MM.1S (cell line): ENCODE measurements around the gene TNS2.
"Not testable (repeated sequence)": the region's sequence is repeated elsewhere in the genome, so short reads cannot be mapped to it uniquely, and the experiment has no call there.

Experiments used
- DNase-seq: peaks from one replicate; pipeline ENCODE4 v3.0.0-alpha.2; 2015
- H2AFZ ChIP-seq: fragments of 300-600 bp; sonication (generic); 2 replicates; pipeline ENCODE4 v1.6.0; 2016; ENCODE audit warnings: antibody characterized with exemption, low read length
- H3F3A ChIP-seq: fragments of 300-600 bp; sonication (generic); 2 replicates; pipeline ENCODE4 v1.6.1; 2016; ENCODE audit warnings: mild to moderate bottlenecking, antibody characterized with exemption, low read length, moderate library complexity, mixed read lengths; ENCODE audit not compliant: insufficient read depth
- H3K27ac ChIP-seq: fragments of 300-600 bp; sonication (generic); 2 replicates; pipeline ENCODE4 v1.5.1; 2016; ENCODE audit warnings: mild to moderate bottlenecking, low read length
- H3K27me3 ChIP-seq: fragments of 300-600 bp; sonication (generic); replicated peaks from 2 replicates; pipeline ENCODE4 v1.6.0; 2016; ENCODE audit warnings: low read length; ENCODE audit not compliant: insufficient read depth
- H3K36me3 ChIP-seq: fragments of 300-600 bp; sonication (generic); replicated peaks from 2 replicates; pipeline ENCODE4 v1.6.1; 2016; ENCODE audit warnings: mild to moderate bottlenecking, low read length, mixed read lengths; ENCODE audit not compliant: insufficient read depth
- H3K4me1 ChIP-seq: fragments of 300-600 bp; sonication (generic); 2 replicates; pipeline ENCODE4 v1.6.1; 2016; ENCODE audit warnings: low read length, mixed read lengths
- H3K4me2 ChIP-seq: fragments of 300-600 bp; sonication (generic); 2 replicates; pipeline ENCODE4 v1.6.0; 2016; ENCODE audit warnings: low read depth, low read length
- H3K4me3 ChIP-seq: fragments of 300-600 bp; sonication (generic); 2 replicates; pipeline ENCODE4 v1.5.1; 2016; ENCODE audit warnings: low read length, mixed read lengths
- H3K79me2 ChIP-seq: fragments of 300-600 bp; sonication (generic); 2 replicates; pipeline ENCODE4 v1.6.1; 2016; ENCODE audit warnings: mixed run types, low read length, mixed read lengths
- H3K9ac ChIP-seq: fragments of 300-600 bp; sonication (generic); 2 replicates; pipeline ENCODE4 v1.6.1; 2016; ENCODE audit warnings: low read length, mixed read lengths
- H3K9me2 ChIP-seq: fragments of 300-600 bp; sonication (generic); replicated peaks from 2 replicates; pipeline ENCODE4 v1.6.1; 2016; ENCODE audit warnings: mild to moderate bottlenecking, low read length, mixed read lengths; ENCODE audit not compliant: insufficient read depth
- H3K9me3 ChIP-seq: fragments of 300-600 bp; sonication (generic); replicated peaks from 2 replicates; pipeline ENCODE4 v1.6.1; 2016; ENCODE audit warnings: mild to moderate bottlenecking, low read length, mixed read lengths; ENCODE audit not compliant: insufficient read depth
- H4K20me1 ChIP-seq: fragments of 300-600 bp; sonication (generic); 2 replicates; pipeline ENCODE4 v1.6.1; 2016; ENCODE audit warnings: mild to moderate bottlenecking, low read length, moderate library complexity, mixed read lengths; ENCODE audit not compliant: insufficient read depth
- EZH2 ChIP-seq: fragments of 300-600 bp; sonication (generic); optimal IDR thresholded peaks from 2 replicates; pipeline ENCODE3; 2017; ENCODE audit warnings: low read depth, mild to moderate bottlenecking, antibody characterized with exemption, low read length, mixed read lengths
- EZH2phosphoT487 ChIP-seq: fragments of 300-600 bp; sonication (generic); IDR thresholded peaks from 2 replicates; pipeline ENCODE4 v1.6.1; 2018; ENCODE audit warnings: antibody characterized with exemption, low read length
- TF ChIP-seq, protein P1 (sequence below): fragments of 300-600 bp; sonication (generic); IDR thresholded peaks from 2 replicates; pipeline ENCODE4 v1.5.1; 2016; ENCODE audit warnings: antibody characterized with exemption, low read length, mixed read lengths

Gene TNS2

DNA sequence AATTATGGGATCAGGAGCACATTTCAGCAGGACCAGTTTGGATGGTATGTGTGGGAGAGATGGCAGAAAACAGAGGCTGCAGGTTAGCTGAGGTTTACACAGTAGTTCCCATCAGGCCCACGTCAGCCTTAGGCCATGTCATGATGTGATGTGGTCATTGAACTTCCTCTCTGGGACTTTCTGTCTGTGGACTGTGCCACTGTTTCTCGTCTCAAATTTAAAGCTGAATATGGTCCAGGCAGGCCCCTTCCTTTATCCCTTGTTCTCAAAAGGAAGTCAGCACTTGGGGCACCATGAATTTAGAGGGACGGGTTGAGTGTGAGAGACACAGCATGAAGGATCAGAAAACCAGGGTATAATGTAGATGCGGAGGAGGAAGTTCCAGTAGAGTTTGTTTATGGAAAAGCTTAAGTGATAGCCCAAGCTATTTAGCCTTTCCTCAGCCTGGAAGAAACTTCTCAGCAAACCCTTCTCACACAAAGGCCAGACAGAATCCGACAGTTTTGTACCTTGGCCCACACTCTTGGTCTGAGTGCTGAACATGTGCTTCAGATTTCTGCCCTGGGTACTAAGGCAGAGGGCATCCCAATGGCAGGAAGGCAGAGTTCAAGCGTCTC, 44.0 kb downstream of the TNS2 start:
- no peak overlapping the region for H2AFZ ChIP-seq
- no peaks in the 10 kb centered on the region for H3K9me3 ChIP-seq

DNA sequence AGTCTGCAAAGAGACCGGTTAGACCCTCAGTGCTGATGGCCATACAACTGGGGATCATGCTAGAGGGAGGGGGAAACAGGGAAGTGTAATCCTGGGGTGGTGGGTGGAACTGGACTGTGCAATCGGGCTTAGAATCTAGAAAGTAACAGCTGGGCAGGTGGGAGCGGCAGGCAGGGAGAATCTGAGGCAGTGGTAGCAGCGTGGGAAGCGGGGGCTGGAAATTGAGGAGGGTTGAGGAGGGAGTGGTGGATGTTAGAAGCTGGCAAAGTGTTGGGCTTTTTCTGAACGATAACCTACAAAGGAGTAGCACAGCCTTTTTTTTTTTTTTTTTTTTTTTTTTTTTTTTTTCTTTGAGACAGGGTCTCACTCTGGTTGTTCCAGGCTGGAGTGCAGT, 44.5 kb downstream of the TNS2 start:
- H3K9me2 ChIP-seq, result no peaks in the 10 kb centered on the region
- H3K27ac ChIP-seq, result no peak overlapping the region
- no peak for DNase-seq
- no peaks in the 10 kb centered on the region for H3K79me2 ChIP-seq
- H3F3A ChIP-seq, result peaks cover 4% of the 10 kb centered on the region; the same call in 1 of the 2 replicates
- H3K9me3 ChIP-seq, result no peaks in the 10 kb centered on the region
- no peaks in the 10 kb centered on the region for H4K20me1 ChIP-seq
- H2AFZ ChIP-seq, result no peak overlapping the region
- H3K4me2 ChIP-seq, result no peak overlapping the region
- peaks cover 14% of the 10 kb centered on the region for H3K4me1 ChIP-seq
- no peaks in the 10 kb centered on the region for H3K36me3 ChIP-seq
- 0 out of 2 replicates have a peak, but pooled peaks cover 7% of the 10 kb centered on the region for H3K27me3 ChIP-seq
- H3K4me3 ChIP-seq, result no peak overlapping the region
- TF ChIP-seq, protein P1, sequence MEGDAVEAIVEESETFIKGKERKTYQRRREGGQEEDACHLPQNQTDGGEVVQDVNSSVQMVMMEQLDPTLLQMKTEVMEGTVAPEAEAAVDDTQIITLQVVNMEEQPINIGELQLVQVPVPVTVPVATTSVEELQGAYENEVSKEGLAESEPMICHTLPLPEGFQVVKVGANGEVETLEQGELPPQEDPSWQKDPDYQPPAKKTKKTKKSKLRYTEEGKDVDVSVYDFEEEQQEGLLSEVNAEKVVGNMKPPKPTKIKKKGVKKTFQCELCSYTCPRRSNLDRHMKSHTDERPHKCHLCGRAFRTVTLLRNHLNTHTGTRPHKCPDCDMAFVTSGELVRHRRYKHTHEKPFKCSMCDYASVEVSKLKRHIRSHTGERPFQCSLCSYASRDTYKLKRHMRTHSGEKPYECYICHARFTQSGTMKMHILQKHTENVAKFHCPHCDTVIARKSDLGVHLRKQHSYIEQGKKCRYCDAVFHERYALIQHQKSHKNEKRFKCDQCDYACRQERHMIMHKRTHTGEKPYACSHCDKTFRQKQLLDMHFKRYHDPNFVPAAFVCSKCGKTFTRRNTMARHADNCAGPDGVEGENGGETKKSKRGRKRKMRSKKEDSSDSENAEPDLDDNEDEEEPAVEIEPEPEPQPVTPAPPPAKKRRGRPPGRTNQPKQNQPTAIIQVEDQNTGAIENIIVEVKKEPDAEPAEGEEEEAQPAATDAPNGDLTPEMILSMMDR, result no peak
- no peak for TF ChIP-seq EZH2phosphoT487
- TF ChIP-seq EZH2, result no peak
- no peak overlapping the region for H3K9ac ChIP-seq

More for the DNA sequence above, 44.0 kb downstream of the TNS2 start:
- no peaks in the 10 kb centered on the region for H3K36me3 ChIP-seq
- no peaks in the 10 kb centered on the region for H4K20me1 ChIP-seq
- no peaks in the 10 kb centered on the region for H3K79me2 ChIP-seq
- TF ChIP-seq EZH2, result no peak
- no peak for TF ChIP-seq EZH2phosphoT487
- TF ChIP-seq, protein P1, result no peak
- H3K4me2 ChIP-seq, result no peak overlapping the region
- H3K27ac ChIP-seq, result no peak overlapping the region
- H3F3A ChIP-seq, result peaks cover 4% of the 10 kb centered on the region; the same call in 1 of the 2 replicates
- H3K4me3 ChIP-seq, result no peak overlapping the region
- 0 out of 2 replicates have a peak, but pooled peaks cover 7% of the 10 kb centered on the region for H3K27me3 ChIP-seq
- no peak for DNase-seq
- H3K4me1 ChIP-seq, result peaks cover 9% of the 10 kb centered on the region; the same call in 1 of the 2 replicates
- no peaks in the 10 kb centered on the region for H3K9me2 ChIP-seq
- H3K9ac ChIP-seq, result no peak overlapping the region

DNA sequence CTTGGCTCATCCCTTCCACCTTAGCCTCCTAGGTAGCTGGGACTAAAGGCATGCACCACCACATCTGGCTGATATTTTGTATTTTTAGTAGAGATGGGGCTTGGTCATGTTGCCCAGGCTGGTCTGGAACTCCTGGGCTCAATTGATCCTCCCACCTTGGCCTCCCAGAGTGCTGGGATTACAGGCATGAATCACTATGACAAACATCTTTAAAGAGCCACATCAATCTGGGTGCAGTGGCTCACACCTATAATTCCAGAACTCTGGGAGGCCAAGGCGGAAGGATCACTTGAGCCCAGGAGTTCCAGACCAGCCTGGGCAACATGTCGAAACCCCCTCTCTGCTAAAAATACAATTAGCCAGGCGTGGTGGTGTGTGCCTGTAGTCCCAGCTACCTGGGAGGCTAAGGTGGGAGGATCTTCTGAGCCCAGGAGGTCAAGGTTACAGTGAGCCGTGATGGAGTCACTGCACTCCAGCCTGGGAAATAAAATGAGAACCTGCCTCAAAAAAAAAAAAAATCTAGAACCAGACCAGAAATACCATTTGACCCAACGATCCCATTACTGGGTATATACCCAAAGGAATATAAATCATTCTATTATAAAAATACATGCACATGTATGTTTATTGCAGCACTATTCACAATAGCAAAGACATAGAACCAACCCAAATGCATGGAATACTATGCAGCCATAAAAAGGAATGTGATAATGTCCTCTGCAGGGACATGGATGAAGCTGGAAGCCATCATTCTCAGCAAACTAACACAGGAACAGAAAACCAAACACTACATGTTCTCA, 45.1 kb downstream of the TNS2 start:
- H3K4me2 ChIP-seq, H2AFZ ChIP-seq, H3K36me3 ChIP-seq, H3K9me2 ChIP-seq, H3K9ac ChIP-seq, H3F3A ChIP-seq, DNase-seq, H3K9me3 ChIP-seq, H3K79me2 ChIP-seq, H3K27me3 ChIP-seq, H3K27ac ChIP-seq, H3K4me3 ChIP-seq, H4K20me1 ChIP-seq: not testable (repeated sequence)
- H3K4me1 ChIP-seq, result peaks cover 14% of the 10 kb centered on the region

DNA sequence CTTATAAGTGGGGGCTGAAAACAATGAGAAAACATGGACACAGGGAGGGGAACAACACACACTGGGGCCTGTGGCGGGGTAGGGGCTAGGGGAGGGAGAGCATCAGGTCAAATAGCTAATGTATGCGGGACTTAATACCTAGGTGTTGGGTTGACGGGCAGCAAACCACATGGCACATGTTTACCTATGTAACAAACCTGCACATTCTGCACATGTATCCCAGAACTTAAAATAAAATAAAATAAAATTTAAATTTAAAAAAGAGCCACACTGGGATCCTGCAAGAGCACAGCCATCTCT, 45.7 kb downstream of the TNS2 start:
- H3K4me2 ChIP-seq, H3K4me3 ChIP-seq, H3K9me3 ChIP-seq, H3K9me2 ChIP-seq, H2AFZ ChIP-seq, H3K9ac ChIP-seq, H3K36me3 ChIP-seq, H3F3A ChIP-seq, H3K79me2 ChIP-seq, H4K20me1 ChIP-seq, DNase-seq, H3K27me3 ChIP-seq, H3K27ac ChIP-seq: not testable (repeated sequence)
- H3K4me1 ChIP-seq, result peaks cover 14% of the 10 kb centered on the region
